Epithelial cell of prostate (primary cell): ENCODE measurements around the gene MAD1L1.
"Not testable (repeated sequence)": the region's sequence is repeated elsewhere in the genome, so short reads cannot be mapped to it uniquely, and the experiment has no call there.

Experiments
- DNase-seq: peaks from one replicate; pipeline ENCODE4 v3.0.0-alpha.2; 2011; ENCODE audit warnings: low read depth, low spot score
- H3K27ac ChIP-seq: fragments of 450-650 bp; 2 replicates; pipeline ENCODE4 v1.5.1; 2017; ENCODE audit warnings: mild to moderate bottlenecking

MAD1L1 gene

GRCh38 chr7:2000153-2000687 lies 232.5 kb downstream of the MAD1L1 start:
- H3K27ac ChIP-seq = no peak overlapping the region
- DNase-seq = no peak

GRCh38 chr7:1999278-1999984 lies 233.3 kb downstream of the MAD1L1 start:
- no peak for DNase-seq
- no peak overlapping the region for H3K27ac ChIP-seq

- H3K27ac ChIP-seq = no peak overlapping the region
- DNase-seq = no peak
These were observed 234.6 kb downstream of the MAD1L1 start for GRCh38 chr7:1998146-1998545.

- no peak for DNase-seq
- no peak overlapping the region for H3K27ac ChIP-seq
These were observed 235.1 kb downstream of the MAD1L1 start for GRCh38 chr7:1997537-1998076.

GRCh38 chr7:1996816-1997215 lies 235.9 kb downstream of the MAD1L1 start:
- no peak overlapping the region for H3K27ac ChIP-seq
- no peak for DNase-seq

- not testable (repeated sequence) for H3K27ac ChIP-seq, DNase-seq
These were observed 236.8 kb downstream of the MAD1L1 start for GRCh38 chr7:1995911-1996420.

GRCh38 chr7:1995426-1995825 lies 237.3 kb downstream of the MAD1L1 start:
- DNase-seq = no peak
- H3K27ac ChIP-seq = no peak overlapping the region

GRCh38 chr7:1994931-1995330 lies 237.8 kb downstream of the MAD1L1 start:
- H3K27ac ChIP-seq = no peak overlapping the region
- DNase-seq = no peak

GRCh38 chr7:1993776-1994740 lies 238.7 kb downstream of the MAD1L1 start:
- no peak overlapping the region for H3K27ac ChIP-seq
- DNase-seq = no peak

- no peak for DNase-seq
These were observed 239.6 kb downstream of the MAD1L1 start for GRCh38 chr7:1993031-1993695.

GRCh38 chr7:1992554-1992953 lies 240.2 kb downstream of the MAD1L1 start:
- no peak overlapping the region for H3K27ac ChIP-seq
- no peak for DNase-seq

More at GRCh38 chr7:1993031-1993695, 239.6 kb downstream of the MAD1L1 start:
- no peak overlapping the region for H3K27ac ChIP-seq

GRCh38 chr7:1990001-1990670 lies 242.6 kb downstream of the MAD1L1 start:
- no peak for DNase-seq
- no peak overlapping the region for H3K27ac ChIP-seq

- H3K27ac ChIP-seq = no peak overlapping the region
- no peak for DNase-seq
These were observed 243.5 kb downstream of the MAD1L1 start for GRCh38 chr7:1989049-1989860.

- DNase-seq = no peak
- H3K27ac ChIP-seq = no peak overlapping the region
These were observed 244.2 kb downstream of the MAD1L1 start for GRCh38 chr7:1988533-1988930.

- no peak overlapping the region for H3K27ac ChIP-seq
- DNase-seq = no peak
These were observed 244.9 kb downstream of the MAD1L1 start for GRCh38 chr7:1987591-1988532.

GRCh38 chr7:1987084-1987535 lies 245.6 kb downstream of the MAD1L1 start:
- DNase-seq = no peak
- H3K27ac ChIP-seq = no peak overlapping the region

- no peak overlapping the region for H3K27ac ChIP-seq
- no peak for DNase-seq
These were observed 246.2 kb downstream of the MAD1L1 start for GRCh38 chr7:1986366-1987083.
